Stomach smooth muscle (tissue), 2 donors: ENCODE measurements around the gene CST5.
A peak's percentile ranks its signal among the peaks of the same experiment; 100 is the strongest.
"Not testable (repeated sequence)": the region's sequence is repeated elsewhere in the genome, so short reads cannot be mapped to it uniquely, and the experiment has no call there.

Experiments used
- H3K27ac ChIP-seq: one replicate; pipeline ENCODE4 v1.7.0; 2013; ENCODE audit warnings: mild to moderate bottlenecking, low read length, inconsistent platforms
- H3K27me3 ChIP-seq, 2 donors: one replicate each; pipeline ENCODE4 v1.7.0; 2013; ENCODE audit warnings: low read length in 2 of 2; ENCODE audit not compliant: insufficient read depth in 2 of 2, control insufficient read depth in 1 of 2
- H3K36me3 ChIP-seq, 2 donors: one replicate each; pipeline ENCODE4 v1.7.0; 2013; ENCODE audit warnings: low read length in 2 of 2; ENCODE audit not compliant: control insufficient read depth in 2 of 2, insufficient read depth in 2 of 2
- H3K4me1 ChIP-seq: one replicate; pipeline ENCODE4 v1.7.0; 2013; ENCODE audit warnings: low read length; ENCODE audit not compliant: control insufficient read depth, insufficient read depth
- H3K4me3 ChIP-seq, 2 donors: one replicate each; pipeline ENCODE4 v1.7.0; 2013; ENCODE audit warnings: low read length in 2 of 2
- H3K9ac ChIP-seq, 2 donors: one replicate each; pipeline ENCODE4 v1.7.0; 2013; ENCODE audit warnings: low read length in 2 of 2, mild to moderate bottlenecking in 1 of 2
- H3K9me3 ChIP-seq, 2 donors: one replicate each; pipeline ENCODE4 v1.7.0; 2013; ENCODE audit warnings: low read length in 2 of 2; ENCODE audit not compliant: control insufficient read depth in 2 of 2
- donor health status: healthy.
- donor health status: Pancreatic carcinoma.

Gene CST5

GRCh38 chr20:23887856-23888255, 8.3 kb upstream of the CST5 start:
- Histone ChIP-seq H3K36me3 (no peaks in the 10 kb centered on the region), H3K27ac (no peak overlapping the region), H3K9ac (no peak overlapping the region), H3K9me3 (no peaks in the 10 kb centered on the region), H3K4me1 (no peaks in the 10 kb centered on the region), H3K4me3 (no peak overlapping the region), H3K27me3 (no peaks in the 10 kb centered on the region)

DNA sequence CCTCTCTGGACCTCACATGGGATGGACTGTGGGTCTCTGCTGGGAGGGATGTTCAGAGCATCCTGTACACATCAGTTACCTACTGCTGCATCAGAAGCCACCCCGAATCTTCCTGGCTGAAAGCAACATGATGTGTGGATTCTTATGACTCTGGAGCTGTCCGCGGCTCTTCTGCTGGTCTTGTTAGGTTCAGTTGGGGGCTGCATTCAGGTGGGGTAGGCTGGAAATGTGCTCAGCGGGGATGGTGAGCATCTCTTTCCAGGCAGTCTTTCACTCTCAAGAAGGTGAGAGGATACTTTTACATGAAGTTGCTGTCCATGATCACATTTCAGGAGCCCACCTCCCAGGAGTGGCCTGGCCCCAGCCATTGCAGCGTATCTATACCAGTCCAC, 5.2 kb upstream of the CST5 start:
- peaks cover 0 to 2% of the 10 kb centered on the region in 2 donors for H3K27me3 ChIP-seq
- H3K9me3 ChIP-seq = no peaks in the 10 kb centered on the region
- no peak overlapping the region for H3K27ac ChIP-seq
- H3K4me1 ChIP-seq = peaks cover 6% of the 10 kb centered on the region
- no peak overlapping the region for H3K9ac ChIP-seq
- no peak overlapping the region for H3K4me3 ChIP-seq
- no peaks in the 10 kb centered on the region for H3K36me3 ChIP-seq

DNA sequence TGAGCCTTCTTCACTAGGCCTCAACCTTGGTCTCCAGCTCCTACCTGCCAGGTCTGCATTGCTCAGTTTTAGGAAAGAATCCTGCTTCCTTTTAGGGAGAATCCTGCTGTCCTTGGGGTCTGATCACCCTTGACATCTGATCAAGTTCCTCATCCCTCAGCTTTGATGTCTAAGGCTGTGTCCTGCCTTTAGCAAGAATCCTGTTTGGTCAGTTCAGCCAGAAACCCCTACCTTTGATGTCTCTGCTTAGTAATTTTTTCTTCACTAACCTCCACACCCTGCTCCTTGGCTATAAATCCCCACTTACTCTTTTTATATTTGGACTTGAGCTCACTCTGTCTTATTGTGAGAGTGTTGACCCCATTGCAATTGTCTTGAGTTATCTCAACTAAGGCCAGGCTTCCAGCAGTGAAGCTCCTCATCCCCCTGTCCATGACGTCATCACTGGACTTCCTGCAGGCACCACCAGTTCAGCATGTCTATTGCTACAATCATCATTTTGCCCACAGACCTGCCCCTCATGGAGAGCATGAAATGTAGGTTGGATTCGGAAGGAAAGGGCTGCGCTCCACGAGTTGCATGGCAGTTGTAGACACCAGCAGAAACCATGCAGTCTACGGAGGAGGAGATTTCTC, 4.7 kb upstream of the CST5 start:
- Histone ChIP-seq H3K27ac (no peak overlapping the region), H3K4me3 (no peak overlapping the region), H3K9ac (no peak overlapping the region), H3K36me3 (no peaks in the 10 kb centered on the region), H3K27me3 (peaks cover 0 to 2% of the 10 kb centered on the region in 2 donors), H3K9me3 (no peaks in the 10 kb centered on the region), H3K4me1 (peaks cover 7% of the 10 kb centered on the region)

DNA sequence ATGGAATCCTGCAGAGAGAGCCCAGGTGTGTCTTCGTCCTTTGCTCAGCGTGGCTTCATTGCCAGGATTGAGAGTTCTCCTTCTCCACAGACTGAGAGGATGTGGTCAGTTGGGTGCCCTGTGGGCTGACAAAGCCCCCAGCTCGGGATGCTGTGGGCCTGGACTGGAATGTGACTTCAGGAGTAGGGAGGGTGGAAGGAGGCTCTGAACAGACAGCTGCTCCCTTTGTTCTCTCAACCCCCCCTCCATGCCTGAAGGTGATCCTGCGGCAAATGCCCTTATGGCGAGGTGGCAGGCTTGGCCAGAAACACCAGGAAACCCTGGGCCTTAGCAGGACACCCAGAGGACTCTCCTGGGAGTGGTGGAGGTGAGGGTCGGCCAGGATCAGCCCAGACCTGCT, 1.8 kb upstream of the CST5 start:
- no peaks in the 10 kb centered on the region for H3K9me3 ChIP-seq

GRCh38 chr20:23880417-23880816, 869 bp upstream of the CST5 start:
- Histone ChIP-seq H3K4me3 (no peak overlapping the region), H3K27ac (no peak overlapping the region), H3K27me3 (peaks cover 0 to 2% of the 10 kb centered on the region in 2 donors), H3K36me3 (no peaks in the 10 kb centered on the region), H3K4me1 (peaks cover 20% of the 10 kb centered on the region), H3K9ac (no peak overlapping the region), H3K9me3 (no peaks in the 10 kb centered on the region)

More for the DNA sequence above, 1.8 kb upstream of the CST5 start:
- H3K27me3 ChIP-seq = peaks cover 0 to 2% of the 10 kb centered on the region in 2 donors
- H3K9ac ChIP-seq = no peak overlapping the region
- H3K4me1 ChIP-seq = peaks cover 16% of the 10 kb centered on the region
- no peaks in the 10 kb centered on the region for H3K36me3 ChIP-seq
- no peak overlapping the region for H3K27ac ChIP-seq
- no peak overlapping the region for H3K4me3 ChIP-seq

DNA sequence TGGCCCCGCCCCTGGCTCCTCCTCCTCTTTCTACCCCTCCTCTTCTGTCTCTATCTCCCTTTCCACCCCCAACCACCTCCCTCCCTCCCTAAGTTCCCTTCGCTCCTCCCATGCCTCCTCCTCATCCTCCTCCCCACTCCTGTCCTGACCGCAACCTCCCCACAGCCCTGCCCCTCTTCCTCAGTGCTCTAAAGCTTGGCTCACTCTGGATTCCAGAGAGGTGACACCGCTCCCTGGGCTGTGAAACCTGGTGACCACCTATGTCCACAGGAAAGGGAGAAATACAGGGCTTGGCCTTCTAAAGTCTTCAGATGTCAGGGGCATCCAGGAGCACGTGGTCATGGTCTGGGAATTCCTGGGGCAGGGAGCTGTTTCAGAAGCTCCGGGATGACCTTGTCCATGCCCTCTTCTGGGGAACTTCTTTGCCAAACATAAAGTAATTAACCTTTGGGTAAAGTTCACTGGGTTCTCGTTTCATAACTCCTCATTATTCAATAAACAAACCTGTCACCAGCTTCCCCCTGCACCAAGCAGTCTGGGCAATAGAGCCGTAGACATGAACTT, 345 bp upstream of the CST5 start:
- no peaks in the 10 kb centered on the region for H3K36me3 ChIP-seq
- H3K9ac ChIP-seq = no peak overlapping the region
- H3K4me1 ChIP-seq = peaks cover 20% of the 10 kb centered on the region
- no peaks in the 10 kb centered on the region for H3K9me3 ChIP-seq
- H3K27ac ChIP-seq = no peak overlapping the region
- no peak overlapping the region for H3K4me3 ChIP-seq
- peaks cover 0 to 2% of the 10 kb centered on the region in 2 donors for H3K27me3 ChIP-seq

- Histone ChIP-seq H3K4me1 (peaks cover 20% of the 10 kb centered on the region), H3K4me3 (no peak overlapping the region), H3K9ac (no peak overlapping the region), H3K9me3 (no peaks in the 10 kb centered on the region), H3K27ac (no peak overlapping the region), H3K27me3 (peaks cover 0 to 2% of the 10 kb centered on the region in 2 donors), H3K36me3 (no peaks in the 10 kb centered on the region)
Observed at GRCh38 chr20:23878787-23879186, 761 bp downstream of the CST5 start.

DNA sequence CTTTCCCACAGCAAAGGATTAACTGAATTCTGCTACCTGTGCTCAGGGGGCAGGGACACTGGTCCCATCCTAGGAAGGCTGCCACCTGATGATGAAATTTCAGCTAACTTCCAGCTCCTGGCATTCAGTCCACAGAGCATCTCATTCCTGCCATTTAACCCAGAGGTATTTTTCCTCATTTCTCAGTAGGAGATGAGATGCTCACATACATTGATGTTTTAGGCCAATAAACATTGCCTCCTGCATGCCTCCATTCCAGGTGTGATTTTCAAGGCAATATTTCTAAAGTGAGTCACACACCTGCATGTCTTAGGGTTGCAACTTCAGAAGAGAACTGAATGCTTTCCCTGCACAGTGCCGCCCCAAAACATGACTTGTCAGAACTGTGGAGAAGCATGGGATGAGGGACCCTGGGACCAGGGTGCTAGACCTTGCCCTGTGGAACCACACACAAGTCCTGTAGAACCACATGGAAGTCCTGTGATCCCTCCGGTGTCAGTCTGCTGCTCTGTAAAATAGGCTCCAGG, 1.5 kb downstream of the CST5 start:
- not testable (repeated sequence) for H3K9me3 ChIP-seq, H3K27ac ChIP-seq, H3K36me3 ChIP-seq, H3K27me3 ChIP-seq, H3K4me3 ChIP-seq, H3K9ac ChIP-seq
- H3K4me1 ChIP-seq = peaks cover 20% of the 10 kb centered on the region

DNA sequence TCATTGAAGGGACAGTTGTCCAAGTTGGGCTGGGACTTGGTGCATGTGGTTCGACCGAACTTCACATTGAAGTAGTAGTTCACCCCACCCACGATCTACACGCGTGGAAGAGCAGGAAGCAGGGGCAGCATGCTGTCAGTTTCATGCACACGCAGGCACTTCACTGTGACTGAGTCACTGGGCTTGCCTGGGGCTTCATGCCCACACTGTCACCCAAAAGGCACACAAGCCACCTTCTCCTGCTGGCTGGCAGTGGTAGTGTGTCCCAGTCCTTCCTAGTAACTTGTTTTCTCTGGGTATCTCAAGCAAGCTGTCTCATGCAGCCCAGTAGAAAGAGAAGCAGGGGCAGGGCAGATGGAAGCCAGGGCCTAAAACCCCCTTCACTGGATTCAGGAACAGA, 2.0 kb downstream of the CST5 start:
- H3K27ac ChIP-seq = no peak overlapping the region
- H3K27me3 ChIP-seq = peaks cover 2% of the 10 kb centered on the region in 2 donors
- H3K4me3 ChIP-seq = no peak overlapping the region
- no peak overlapping the region for H3K9ac ChIP-seq
- no peaks in the 10 kb centered on the region for H3K9me3 ChIP-seq
- H3K36me3 ChIP-seq = no peaks in the 10 kb centered on the region
- H3K4me1 ChIP-seq = peaks cover 20% of the 10 kb centered on the region

- no peak overlapping the region for H3K27ac ChIP-seq
Observed at GRCh38 chr20:23875606-23876237, 3.8 kb downstream of the CST5 start.

DNA sequence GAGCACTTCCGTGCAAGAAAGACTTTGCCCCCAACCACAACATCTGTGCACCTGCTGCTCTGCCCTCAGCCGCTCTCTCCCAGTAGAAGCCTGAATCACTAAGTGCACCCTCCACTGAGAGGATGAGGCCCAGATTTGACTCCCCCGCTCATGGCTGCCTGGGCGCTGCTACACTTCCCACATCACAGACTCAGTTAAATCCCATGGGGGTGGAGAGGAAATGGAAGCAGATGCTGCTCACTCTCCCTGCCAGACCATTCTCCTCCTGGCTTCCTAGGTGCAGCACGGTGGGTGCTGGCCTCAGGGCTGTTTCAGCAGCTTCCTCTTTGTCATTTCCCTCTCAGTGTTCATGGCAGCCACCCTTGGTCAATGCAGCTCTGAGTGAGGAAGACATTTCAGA, 4.8 kb downstream of the CST5 start:
- Histone ChIP-seq H3K4me3 (no peak overlapping the region), H3K27ac (no peak overlapping the region), H3K27me3 (peaks cover 0 to 2% of the 10 kb centered on the region in 2 donors), H3K9ac (no peak overlapping the region), H3K36me3 (no peaks in the 10 kb centered on the region), H3K4me1 (peaks cover 14% of the 10 kb centered on the region), H3K9me3 (peaks cover 0 to 3% of the 10 kb centered on the region in 2 donors)

More at GRCh38 chr20:23875606-23876237, 3.8 kb downstream of the CST5 start:
- Histone ChIP-seq H3K27me3 (peaks cover 0 to 2% of the 10 kb centered on the region in 2 donors), H3K4me3 (no peak overlapping the region), H3K9ac (peak overlapping the region in 1 of 2 donors; percentile 29), H3K9me3 (peaks cover 0 to 3% of the 10 kb centered on the region in 2 donors), H3K36me3 (no peaks in the 10 kb centered on the region), H3K4me1 (peaks cover 20% of the 10 kb centered on the region)
